ENCODE measurements around the gene SLC22A4. TPM values are rescaled to one million over a fixed set of nuclear protein-coding genes. Genes with fewer than 3 reads are reported as not detected.

SLC22A4 gene
- total RNA-seq, 2 experiments from 2014 or later: 0.16 to 0.22 TPM

GRCh38 chr5:132392978-132393825 lies 99.0 kb downstream of the SLC22A4 start:
- Histone ChIP-seq H3K36me3 (ENCODE audit: insufficient read depth, low read length) (peaks cover 13% of the 10 kb centered on the region), H3K9me3 (ENCODE audit: control insufficient read depth in 1 of 2, insufficient read depth in 1 of 2, low read length in 2 of 2) (no peaks in the 10 kb centered on the region), H3K4me3 (ENCODE audit: low read length) (no peak overlapping the region), H3K27ac (ENCODE audit: low read depth in 1 of 2, low read length in 2 of 2) (no peak overlapping the region), H3K4me1 (ENCODE audit: insufficient read depth, low read length) (peaks cover 56% of the 10 kb centered on the region), H3K27me3 (ENCODE audit: control insufficient read depth in 1 of 2, insufficient read depth in 2 of 2, low read length in 2 of 2) (no peaks in the 10 kb centered on the region)
- Mint-ChIP-seq H3K27ac (no peak overlapping the region), H3K27me3 (no peaks in the 10 kb centered on the region), H3K4me1 (ENCODE audit: low read depth) (peaks cover 60% of the 10 kb centered on the region), H3K4me3 (no peak overlapping the region), H3K36me3 (ENCODE audit: low read depth) (peaks cover 23% of the 10 kb centered on the region), H3K9me3 (no peaks in the 10 kb centered on the region)
- ATAC-seq (ENCODE audit: poor library complexity): no peak
- DNase-seq: no peak
- TF ChIP-seq CTCF (IDR thresholded peaks at IDR 0.05): no peak
- intact Hi-C loops (cut with DNase I, micrococcal nuclease): no loop called here
- CTCF ChIA-PET: no interaction called here
- POLR2A ChIA-PET: interaction anchor here (0.5 to 1.3 kb wide), 2 partner anchors 18 to 864 kb away, joined by 3 read pairs; no protein-coding TSS in a partner anchor

Small RNAs within 50 kb of the gene (microRNA-seq; reads per million reads assigned to microRNA genes)
- not detected for gene MIR3936 (ENCODE audit: borderline microRNAs expressed, borderline replicate concordance)

Other genes with a start within 250 kb of the SLC22A4 start
- not detected for gene IL3, start 233.7 kb upstream of the SLC22A4 start, total RNA-seq
- gene CSF2, start 220.6 kb upstream of the SLC22A4 start, total RNA-seq: not detected
- gene P4HA2, start 66.5 kb upstream of the SLC22A4 start, total RNA-seq: not detected
- gene PDLIM4, start 36.7 kb upstream of the SLC22A4 start, total RNA-seq: not detected
- 1 to 10 TPM; 4.3 to 4.5 TPM for gene SLC22A5, start 75.3 kb downstream of the SLC22A4 start, total RNA-seq
- 1,000 to 10,000 TPM; 1,212 to 1,234 TPM for gene IRF1, start 196.4 kb downstream of the SLC22A4 start, total RNA-seq
- gene IL5, start 249.1 kb downstream of the SLC22A4 start, total RNA-seq: not detected